Astrocyte of the spinal cord (primary cell): ENCODE results near the gene MSRB1.
"Not testable (repeated sequence)": the region's sequence is repeated elsewhere in the genome, so short reads cannot be mapped to it uniquely, and the experiment has no call there.

ENCODE experiments used
- DNase-seq: peaks from one replicate; pipeline ENCODE4 v3.0.0; 2011; ENCODE audit warnings: low read depth, low spot score
- H3K4me3 ChIP-seq: 2 replicates; pipeline ENCODE4 v1.5.1; 2011; ENCODE audit warnings: low read depth, mild to moderate bottlenecking, low read length, moderate library complexity
- CTCF ChIP-seq: IDR thresholded peaks from 2 replicates; pipeline ENCODE4 v1.5.1; 2012; ENCODE audit warnings: low read depth, mild to moderate bottlenecking, low read length, inconsistent platforms
- in situ Hi-C: cut with HindIII; loops from 2 replicates; pipeline ENCODE4 v1.10.0; 2017; ENCODE audit warnings: low sequenced_read_pairs

The MSRB1 gene

GRCh38 chr16:1959269-1960039, 16.5 kb upstream of the MSRB1 start, which contains the start of gene NDUFB10:
TSS of gene NDUFB10 (plus strand) at chr16:1959538. CDS start at chr16:1959625, 87 bp downstream.
- in situ Hi-C loops: no loop called here
- peak within 1 kb of the TSS; percentile 89 for H3K4me3 ChIP-seq
- peak; percentile 85 for DNase-seq
- peak; percentile 43 for TF ChIP-seq CTCF

- DNase-seq: no peak
- in situ Hi-C loops: no loop called here
- TF ChIP-seq CTCF: no peak
- peak overlapping the region; percentile 24 for H3K4me3 ChIP-seq
Observed at GRCh38 chr16:1958715-1959268, 15.8 kb upstream of the MSRB1 start.

GRCh38 chr16:1958143-1958491, 15.1 kb upstream of the MSRB1 start:
- H3K4me3 ChIP-seq, DNase-seq, in situ Hi-C loops: not testable (repeated sequence)

- in situ Hi-C loops, H3K4me3 ChIP-seq, DNase-seq: not testable (repeated sequence)
Observed at GRCh38 chr16:1957434-1958142, 14.6 kb upstream of the MSRB1 start.

GRCh38 chr16:1953734-1954133, 10.7 kb upstream of the MSRB1 start:
- DNase-seq: no peak
- no peak overlapping the region for H3K4me3 ChIP-seq
- no peak for TF ChIP-seq CTCF
- in situ Hi-C loops: no loop called here

GRCh38 chr16:1950559-1950958, 7.6 kb upstream of the MSRB1 start:
- DNase-seq: no peak
- in situ Hi-C loops: no loop called here
- H3K4me3 ChIP-seq: no peak overlapping the region
- no peak for TF ChIP-seq CTCF

GRCh38 chr16:1950047-1950446, 7.0 kb upstream of the MSRB1 start:
- in situ Hi-C loops: no loop called here
- no peak for TF ChIP-seq CTCF
- no peak for DNase-seq
- no peak overlapping the region for H3K4me3 ChIP-seq
